KMS-11 (cell line): ENCODE results near the gene MMP1.

ENCODE experiments used
- H2AFZ ChIP-seq: fragments of 200-600 bp; sonication (generic); 2 replicates; pipeline ENCODE4 v1.6.1; 2016; ENCODE audit warnings: antibody characterized with exemption, mixed run types, low read depth
- H3K27ac ChIP-seq: fragments of 200-600 bp; sonication (generic); 2 replicates; pipeline ENCODE4 v1.6.1; 2016; ENCODE audit warnings: mild to moderate bottlenecking, mixed run types
- H3K27me3 ChIP-seq: fragments of 200-600 bp; sonication (generic); 2 replicates; pipeline ENCODE4 v1.6.1; 2017; ENCODE audit warnings: mild to moderate bottlenecking, low read depth, mixed run types, moderate library complexity; ENCODE audit not compliant: insufficient read depth
- H3K36me3 ChIP-seq: fragments of 200-600 bp; sonication (generic); 2 replicates; pipeline ENCODE4 v1.6.1; 2017; ENCODE audit warnings: mild to moderate bottlenecking, mixed run types; ENCODE audit not compliant: insufficient read depth
- H3K4me1 ChIP-seq: fragments of 200-600 bp; sonication (generic); 2 replicates; pipeline ENCODE4 v1.6.1; 2016; ENCODE audit warnings: mild to moderate bottlenecking, low read depth, mixed run types; ENCODE audit not compliant: poor library complexity, severe bottlenecking
- H3K4me2 ChIP-seq: fragments of 200-600 bp; sonication (generic); 2 replicates; pipeline ENCODE4 v1.7.0; 2016; ENCODE audit warnings: mild to moderate bottlenecking, mixed run types
- H3K4me3 ChIP-seq: fragments of 200-600 bp; sonication (generic); IDR thresholded peaks from 2 replicates; pipeline ENCODE4 v1.6.1; 2017; ENCODE audit warnings: low read depth, low read length, mixed read lengths; ENCODE audit not compliant: insufficient read depth
- H3K79me2 ChIP-seq: fragments of 200-600 bp; sonication (generic); 2 replicates; pipeline ENCODE4 v1.6.1; 2016; ENCODE audit warnings: low read depth, mixed run types; ENCODE audit not compliant: insufficient read depth
- H3K9ac ChIP-seq: fragments of 200-600 bp; sonication (generic); 2 replicates; pipeline ENCODE4 v1.6.1; 2016; ENCODE audit warnings: mild to moderate bottlenecking, mixed run types
- H4K20me1 ChIP-seq: fragments of 200-600 bp; sonication (generic); 2 replicates; pipeline ENCODE4 v1.6.1; 2016; ENCODE audit warnings: mild to moderate bottlenecking, mixed run types; ENCODE audit not compliant: insufficient read depth
- CTCF ChIP-seq: fragments of 200-600 bp; sonication (generic); conservative IDR thresholded peaks from 2 replicates; pipeline ENCODE4 v1.6.1; 2017; ENCODE audit warnings: low read depth, mild to moderate bottlenecking, antibody characterized with exemption, low read length, moderate library complexity, mixed read lengths

MMP1 gene

DNA sequence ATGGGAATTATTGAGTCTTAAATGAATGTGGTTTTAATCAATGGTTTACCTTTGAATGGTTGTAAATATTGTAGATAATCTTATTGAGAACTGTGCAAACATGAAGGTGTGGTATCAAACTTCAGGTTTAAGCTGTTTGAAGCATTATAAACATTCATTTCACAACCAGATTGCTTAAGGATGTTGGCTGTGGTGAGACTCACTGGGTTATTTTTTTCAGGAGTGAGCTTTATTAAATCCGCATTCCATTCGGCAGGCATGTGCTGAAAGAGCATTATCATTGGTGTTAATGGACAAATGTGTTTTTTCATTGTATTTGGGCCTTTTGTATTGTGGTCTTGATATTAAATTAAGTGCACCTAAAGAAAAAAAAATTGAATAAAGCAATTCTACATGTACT is 35.8 kb upstream of the MMP1 start:
- no peak overlapping the region for H2AFZ ChIP-seq
- no peak overlapping the region for H3K4me2 ChIP-seq
- H3K36me3 ChIP-seq, result no peaks in the 10 kb centered on the region
- no peaks in the 10 kb centered on the region for H3K27me3 ChIP-seq
- no peak for TF ChIP-seq CTCF
- no peak overlapping the region for H3K9ac ChIP-seq
- no peaks in the 10 kb centered on the region for H3K4me1 ChIP-seq
- H3K79me2 ChIP-seq, result no peaks in the 10 kb centered on the region
- H3K27ac ChIP-seq, result no peak overlapping the region
- no peaks in the 10 kb centered on the region for H4K20me1 ChIP-seq
- no peak overlapping the region for H3K4me3 ChIP-seq

GRCh38 chr11:102832612-102833011 is 34.7 kb upstream of the MMP1 start:
- Histone ChIP-seq H3K27ac (no peak overlapping the region), H3K4me1 (no peaks in the 10 kb centered on the region)

DNA sequence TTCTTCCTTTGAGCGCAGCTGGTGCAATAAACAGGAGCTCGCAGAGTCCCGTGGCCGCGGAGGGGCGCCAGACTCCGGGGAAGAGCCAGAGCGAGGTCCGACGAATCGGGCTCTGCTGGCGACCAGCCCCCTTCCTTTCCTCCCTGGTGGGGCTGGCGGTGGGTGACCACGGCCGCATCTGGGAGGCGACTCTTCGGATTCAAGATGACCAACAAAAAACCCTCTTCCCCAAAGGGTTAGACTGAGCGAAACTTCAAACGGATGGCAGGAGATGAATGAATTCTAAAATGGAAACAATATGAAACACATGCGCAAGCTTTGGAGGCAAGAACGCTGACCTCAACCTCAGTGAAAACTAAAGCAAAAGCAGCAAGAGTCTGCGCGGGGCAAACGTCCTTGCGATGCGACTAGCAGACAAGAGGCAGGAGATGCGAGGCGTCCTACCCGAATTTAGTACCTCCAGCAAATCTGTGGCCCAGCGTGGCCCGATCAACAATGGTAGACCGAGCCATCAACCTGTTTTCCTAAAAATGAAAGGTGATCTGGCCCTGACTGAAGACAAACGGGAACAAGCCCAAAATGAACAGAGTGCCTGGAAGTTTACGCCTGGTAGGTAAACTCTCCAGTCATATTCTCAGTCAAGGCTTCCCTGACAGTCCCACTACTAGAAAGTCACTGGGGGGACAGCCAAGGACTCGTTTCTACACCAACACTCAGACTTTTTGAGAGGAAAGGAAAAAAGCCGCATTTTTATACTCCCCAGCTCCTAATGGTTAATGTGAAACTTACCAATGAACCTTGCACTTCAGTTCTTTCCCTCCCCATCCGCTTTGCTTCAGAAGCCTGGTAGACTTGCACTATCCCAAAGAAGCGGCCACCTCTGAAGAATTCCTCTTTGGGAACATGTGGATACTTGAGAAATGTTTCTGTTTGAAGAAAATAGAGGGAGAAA is 33.8 kb upstream of the MMP1 start:
- H3K4me3 ChIP-seq, result no peak overlapping the region
- H3K36me3 ChIP-seq, result no peaks in the 10 kb centered on the region
- H3K4me1 ChIP-seq, result no peaks in the 10 kb centered on the region
- H3K79me2 ChIP-seq, result no peaks in the 10 kb centered on the region
- no peak overlapping the region for H3K4me2 ChIP-seq
- no peak overlapping the region for H2AFZ ChIP-seq
- no peak overlapping the region for H3K9ac ChIP-seq
- H3K27me3 ChIP-seq, result no peaks in the 10 kb centered on the region
- H4K20me1 ChIP-seq, result no peaks in the 10 kb centered on the region
- H3K27ac ChIP-seq, result no peak overlapping the region
- TF ChIP-seq CTCF, result no peak

More at GRCh38 chr11:102832612-102833011, 34.7 kb upstream of the MMP1 start:
- no peaks in the 10 kb centered on the region for H4K20me1 ChIP-seq
- H2AFZ ChIP-seq, result no peak overlapping the region
- H3K4me2 ChIP-seq, result no peak overlapping the region
- no peak overlapping the region for H3K9ac ChIP-seq
- TF ChIP-seq CTCF, result no peak
- no peaks in the 10 kb centered on the region for H3K36me3 ChIP-seq
- no peaks in the 10 kb centered on the region for H3K27me3 ChIP-seq
- H3K79me2 ChIP-seq, result no peaks in the 10 kb centered on the region
- H3K4me3 ChIP-seq, result no peak overlapping the region

- Histone ChIP-seq H2AFZ (no peak overlapping the region), H3K27me3 (no peaks in the 10 kb centered on the region), H3K4me1 (no peaks in the 10 kb centered on the region), H3K27ac (no peak overlapping the region), H3K4me2 (no peak overlapping the region), H3K4me3 (no peak overlapping the region), H3K36me3 (no peaks in the 10 kb centered on the region), H3K9ac (no peak overlapping the region), H3K79me2 (no peaks in the 10 kb centered on the region), H4K20me1 (no peaks in the 10 kb centered on the region)
- TF ChIP-seq CTCF, result no peak
These were observed 33.1 kb upstream of the MMP1 start for GRCh38 chr11:102831128-102831488.
